ENCODE data around the gene PGGHG.

GRCh38 chr11:313787-314553 is 25.0 kb downstream of the PGGHG start, which contains the start of gene IFITM1:
- TF ChIP-seq, protein P1, sequence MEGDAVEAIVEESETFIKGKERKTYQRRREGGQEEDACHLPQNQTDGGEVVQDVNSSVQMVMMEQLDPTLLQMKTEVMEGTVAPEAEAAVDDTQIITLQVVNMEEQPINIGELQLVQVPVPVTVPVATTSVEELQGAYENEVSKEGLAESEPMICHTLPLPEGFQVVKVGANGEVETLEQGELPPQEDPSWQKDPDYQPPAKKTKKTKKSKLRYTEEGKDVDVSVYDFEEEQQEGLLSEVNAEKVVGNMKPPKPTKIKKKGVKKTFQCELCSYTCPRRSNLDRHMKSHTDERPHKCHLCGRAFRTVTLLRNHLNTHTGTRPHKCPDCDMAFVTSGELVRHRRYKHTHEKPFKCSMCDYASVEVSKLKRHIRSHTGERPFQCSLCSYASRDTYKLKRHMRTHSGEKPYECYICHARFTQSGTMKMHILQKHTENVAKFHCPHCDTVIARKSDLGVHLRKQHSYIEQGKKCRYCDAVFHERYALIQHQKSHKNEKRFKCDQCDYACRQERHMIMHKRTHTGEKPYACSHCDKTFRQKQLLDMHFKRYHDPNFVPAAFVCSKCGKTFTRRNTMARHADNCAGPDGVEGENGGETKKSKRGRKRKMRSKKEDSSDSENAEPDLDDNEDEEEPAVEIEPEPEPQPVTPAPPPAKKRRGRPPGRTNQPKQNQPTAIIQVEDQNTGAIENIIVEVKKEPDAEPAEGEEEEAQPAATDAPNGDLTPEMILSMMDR (IDR thresholded peaks at IDR 0.05; ENCODE audit: borderline replicate concordance, extremely low read depth, low read length, poor library complexity, severe bottlenecking), result no peak
- TF ChIP-seq EZH2 (IDR thresholded peaks at IDR 0.05; ENCODE audit: borderline replicate concordance, low read depth, low read length, severe bottlenecking), result no peak
